HepG2 (cell line): ENCODE data around the gene CDNF. TPM values are rescaled to one million over a fixed set of nuclear protein-coding genes. Genes with fewer than 3 reads are reported as not detected.

Experiments
- FOXK1 ChIP-seq: sonication (generic); formaldehyde crosslinking; IDR thresholded peaks from 2 replicates; pipeline ENCODE4 v1.4.0; 2020; ENCODE audit warnings: low read depth, missing genetic modification reagents, borderline replicate concordance
- SCMH1 ChIP-seq: sonication (generic); formaldehyde crosslinking; IDR thresholded peaks from 2 replicates; pipeline ENCODE4 v1.9.0; 2021; ENCODE audit warnings: missing genetic modification reagents, mild to moderate bottlenecking, borderline replicate concordance
- SRF ChIP-seq: IDR thresholded peaks from 2 replicates; pipeline ENCODE4 v1.6.1; 2011; ENCODE audit warnings: mild to moderate bottlenecking, low read depth, low read length, moderate library complexity
- STAG1 ChIP-seq: sonication (generic); formaldehyde crosslinking; IDR thresholded peaks from 2 replicates; pipeline ENCODE4 v1.4.0; 2020; ENCODE audit warnings: missing genetic modification reagents
- ZBTB8A ChIP-seq: sonication (generic); formaldehyde crosslinking; IDR thresholded peaks from 2 replicates; pipeline ENCODE4 v1.4.0; 2020; ENCODE audit warnings: mild to moderate bottlenecking, low read depth, missing genetic modification reagents, borderline replicate concordance
- ZEB1 ChIP-seq: IDR thresholded peaks from 2 replicates; pipeline ENCODE4 v1.6.1; 2012; ENCODE audit warnings: mild to moderate bottlenecking, low read depth, inconsistent platforms; ENCODE audit not compliant: insufficient replicate concordance
- ZNF224 ChIP-seq: sonication (generic); formaldehyde crosslinking; IDR thresholded peaks from 2 replicates; pipeline ENCODE4 v1.5.0; 2020; ENCODE audit warnings: mild to moderate bottlenecking, missing genetic modification reagents
- ZNF670 ChIP-seq: sonication (generic); formaldehyde crosslinking; IDR thresholded peaks from 2 replicates; pipeline ENCODE4 v1.8.0; 2022; ENCODE audit warnings: mild to moderate bottlenecking, missing genetic modification reagents, borderline replicate concordance
- ZNF772 ChIP-seq: sonication (generic); formaldehyde crosslinking; IDR thresholded peaks from 2 replicates; pipeline ENCODE4 v1.5.0; 2020; ENCODE audit warnings: mild to moderate bottlenecking, missing genetic modification reagents
- polyA plus RNA-seq, 8 experiments: library from polyadenylated mRNA; depleted of rRNA in 3 of 8; stranded (reverse) in 7 of 8; unstranded in 1 of 8; fragments of >200 nt; fragmentation: Illumina TruSeq in 4 of 8; extraction: Trizol in 4 of 8; gene quantifications; 2 replicates each; pipeline versions ENCODE4 v1.2.1 to v1.2.3, GENCODE V29; 2011 to 2016; ENCODE audit warnings: low read depth in 4 of 8, missing spikeins in 1 of 8, mixed read lengths in 1 of 8; ENCODE audit not compliant: insufficient read depth in 1 of 8
- total RNA-seq, 5 experiments: library from RNA; depleted of rRNA; stranded (reverse); fragments of >200 nt; fragmentation: Illumina TruSeq; extraction: Trizol; gene quantifications; 2 replicates each; pipeline ENCODE4 v1.2.3, GENCODE V29; 2016; ENCODE audit warnings: low read depth in 1 of 5
- TF ChIP-seq, protein P1 (sequence below): sonication (generic); formaldehyde crosslinking; IDR thresholded peaks from 2 replicates; pipeline ENCODE4 v1.5.1; 2020; ENCODE audit warnings: mild to moderate bottlenecking, missing genetic modification reagents
- TF ChIP-seq, protein P2 (sequence below): IDR thresholded peaks from 2 replicates; pipeline ENCODE4 v1.6.1; 2018; ENCODE audit warnings: missing genetic modification reagents, mild to moderate bottlenecking, missing compliant biosample characterization
- TF ChIP-seq, protein P3 (sequence below): sonication (generic); formaldehyde crosslinking; IDR thresholded peaks from 2 replicates; pipeline ENCODE4 v1.8.1; 2023; ENCODE audit warnings: mild to moderate bottlenecking, inconsistent platforms, moderate library complexity, missing genetic modification reagents, borderline replicate concordance
- TF ChIP-seq, protein P4 (sequence below): sonication (generic); formaldehyde crosslinking; IDR thresholded peaks from 2 replicates; pipeline ENCODE4 v1.4.0; 2020; ENCODE audit warnings: missing genetic modification reagents

The CDNF gene
- total and polyA plus RNA-seq, 2 of the 13 experiments (the other 11 are each of a cell fraction or from before 2014, with no cell fraction given), result 0.29 to 0.33 TPM

DNA sequence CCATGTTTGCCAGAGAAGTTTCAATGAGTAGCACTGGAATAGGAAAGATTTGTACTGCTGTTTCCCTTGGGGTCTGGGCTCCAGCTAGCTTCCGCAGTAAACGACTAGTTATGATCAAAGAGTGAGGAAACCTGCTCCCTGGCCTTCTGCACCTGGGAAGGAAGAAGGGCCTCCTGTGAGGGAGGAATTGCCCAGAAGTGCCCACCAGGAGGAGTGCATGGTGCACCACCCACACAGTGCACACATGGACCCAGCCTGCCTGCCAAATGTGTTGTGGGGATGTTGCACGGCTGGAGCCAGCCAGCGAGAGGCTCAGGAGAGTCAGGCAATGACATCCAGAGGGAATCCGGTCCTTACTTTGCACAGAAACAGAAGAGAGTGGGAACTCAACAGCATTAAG lies 36.1 kb downstream of the CDNF start (continued):
- TF ChIP-seq, protein P1, sequence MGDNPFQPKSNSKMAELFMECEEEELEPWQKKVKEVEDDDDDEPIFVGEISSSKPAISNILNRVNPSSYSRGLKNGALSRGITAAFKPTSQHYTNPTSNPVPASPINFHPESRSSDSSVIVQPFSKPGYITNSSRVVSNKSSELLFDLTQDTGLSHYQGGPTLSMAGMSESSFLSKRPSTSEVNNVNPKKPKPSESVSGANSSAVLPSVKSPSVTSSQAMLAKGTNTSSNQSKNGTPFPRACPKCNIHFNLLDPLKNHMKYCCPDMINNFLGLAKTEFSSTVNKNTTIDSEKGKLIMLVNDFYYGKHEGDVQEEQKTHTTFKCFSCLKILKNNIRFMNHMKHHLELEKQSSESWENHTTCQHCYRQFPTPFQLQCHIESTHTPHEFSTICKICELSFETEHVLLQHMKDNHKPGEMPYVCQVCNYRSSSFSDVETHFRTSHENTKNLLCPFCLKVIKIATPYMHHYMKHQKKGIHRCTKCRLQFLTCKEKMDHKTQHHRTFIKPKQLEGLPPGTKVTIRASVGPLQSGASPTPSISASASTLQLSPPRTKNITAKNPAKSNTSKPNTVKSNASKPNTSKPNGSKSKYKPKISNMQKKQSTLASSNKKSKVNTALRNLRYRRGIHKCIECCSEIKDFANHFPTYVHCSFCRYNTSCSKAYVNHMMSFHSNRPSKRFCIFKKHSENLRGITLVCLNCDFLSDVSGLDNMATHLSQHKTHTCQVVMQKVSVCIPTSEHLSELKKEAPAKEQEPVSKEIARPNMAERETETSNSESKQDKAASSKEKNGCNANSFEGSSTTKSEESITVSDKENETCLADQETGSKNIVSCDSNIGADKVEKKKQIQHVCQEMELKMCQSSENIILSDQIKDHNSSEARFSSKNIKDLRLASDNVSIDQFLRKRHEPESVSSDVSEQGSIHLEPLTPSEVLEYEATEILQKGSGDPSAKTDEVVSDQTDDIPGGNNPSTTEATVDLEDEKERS (CRISPR knock-in tag), result no peak
- TF ChIP-seq SCMH1 (CRISPR knock-in tag), result no peak
- TF ChIP-seq ZEB1, result no peak
- TF ChIP-seq ZNF670 (CRISPR knock-in tag), result no peak
- TF ChIP-seq, protein P2, sequence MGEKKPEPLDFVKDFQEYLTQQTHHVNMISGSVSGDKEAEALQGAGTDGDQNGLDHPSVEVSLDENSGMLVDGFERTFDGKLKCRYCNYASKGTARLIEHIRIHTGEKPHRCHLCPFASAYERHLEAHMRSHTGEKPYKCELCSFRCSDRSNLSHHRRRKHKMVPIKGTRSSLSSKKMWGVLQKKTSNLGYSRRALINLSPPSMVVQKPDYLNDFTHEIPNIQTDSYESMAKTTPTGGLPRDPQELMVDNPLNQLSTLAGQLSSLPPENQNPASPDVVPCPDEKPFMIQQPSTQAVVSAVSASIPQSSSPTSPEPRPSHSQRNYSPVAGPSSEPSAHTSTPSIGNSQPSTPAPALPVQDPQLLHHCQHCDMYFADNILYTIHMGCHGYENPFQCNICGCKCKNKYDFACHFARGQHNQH, result no peak
- peak; percentile 49; the same call in 1 of the 2 replicates for TF ChIP-seq STAG1 (CRISPR knock-in tag)
- TF ChIP-seq, protein P3, sequence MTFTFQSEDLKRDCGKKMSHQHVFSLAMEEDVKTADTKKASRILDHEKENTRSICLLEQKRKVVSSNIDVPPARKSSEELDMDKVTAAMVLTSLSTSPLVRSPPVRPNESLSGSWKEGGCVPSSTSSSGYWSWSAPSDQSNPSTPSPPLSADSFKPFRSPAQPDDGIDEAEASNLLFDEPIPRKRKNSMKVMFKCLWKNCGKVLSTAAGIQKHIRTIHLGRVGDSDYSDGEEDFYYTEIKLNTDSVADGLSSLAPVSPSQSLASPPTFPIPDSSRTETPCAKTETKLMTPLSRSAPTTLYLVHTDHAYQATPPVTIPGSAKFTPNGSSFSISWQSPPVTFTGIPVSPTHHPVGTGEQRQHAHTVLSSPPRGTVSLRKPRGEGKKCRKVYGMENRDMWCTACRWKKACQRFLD (CRISPR knock-in tag), result no peak
- no peak for TF ChIP-seq ZBTB8A
- no peak for TF ChIP-seq ZNF772 (CRISPR knock-in tag)
- no peak for TF ChIP-seq SRF
- TF ChIP-seq FOXK1 (CRISPR knock-in tag), result no peak
- no peak for TF ChIP-seq ZNF224
- TF ChIP-seq, protein P4, sequence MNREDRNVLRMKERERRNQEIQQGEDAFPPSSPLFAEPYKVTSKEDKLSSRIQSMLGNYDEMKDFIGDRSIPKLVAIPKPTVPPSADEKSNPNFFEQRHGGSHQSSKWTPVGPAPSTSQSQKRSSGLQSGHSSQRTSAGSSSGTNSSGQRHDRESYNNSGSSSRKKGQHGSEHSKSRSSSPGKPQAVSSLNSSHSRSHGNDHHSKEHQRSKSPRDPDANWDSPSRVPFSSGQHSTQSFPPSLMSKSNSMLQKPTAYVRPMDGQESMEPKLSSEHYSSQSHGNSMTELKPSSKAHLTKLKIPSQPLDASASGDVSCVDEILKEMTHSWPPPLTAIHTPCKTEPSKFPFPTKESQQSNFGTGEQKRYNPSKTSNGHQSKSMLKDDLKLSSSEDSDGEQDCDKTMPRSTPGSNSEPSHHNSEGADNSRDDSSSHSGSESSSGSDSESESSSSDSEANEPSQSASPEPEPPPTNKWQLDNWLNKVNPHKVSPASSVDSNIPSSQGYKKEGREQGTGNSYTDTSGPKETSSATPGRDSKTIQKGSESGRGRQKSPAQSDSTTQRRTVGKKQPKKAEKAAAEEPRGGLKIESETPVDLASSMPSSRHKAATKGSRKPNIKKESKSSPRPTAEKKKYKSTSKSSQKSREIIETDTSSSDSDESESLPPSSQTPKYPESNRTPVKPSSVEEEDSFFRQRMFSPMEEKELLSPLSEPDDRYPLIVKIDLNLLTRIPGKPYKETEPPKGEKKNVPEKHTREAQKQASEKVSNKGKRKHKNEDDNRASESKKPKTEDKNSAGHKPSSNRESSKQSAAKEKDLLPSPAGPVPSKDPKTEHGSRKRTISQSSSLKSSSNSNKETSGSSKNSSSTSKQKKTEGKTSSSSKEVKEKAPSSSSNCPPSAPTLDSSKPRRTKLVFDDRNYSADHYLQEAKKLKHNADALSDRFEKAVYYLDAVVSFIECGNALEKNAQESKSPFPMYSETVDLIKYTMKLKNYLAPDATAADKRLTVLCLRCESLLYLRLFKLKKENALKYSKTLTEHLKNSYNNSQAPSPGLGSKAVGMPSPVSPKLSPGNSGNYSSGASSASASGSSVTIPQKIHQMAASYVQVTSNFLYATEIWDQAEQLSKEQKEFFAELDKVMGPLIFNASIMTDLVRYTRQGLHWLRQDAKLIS (CRISPR knock-in tag), result no peak
